ENCODE results near the gene RBM25. TPM values are rescaled to one million over a fixed set of nuclear protein-coding genes. Genes with fewer than 3 reads are reported as not detected.

The RBM25 gene
- total RNA-seq, 1 experiment from 2014 or later = 107 TPM

DNA sequence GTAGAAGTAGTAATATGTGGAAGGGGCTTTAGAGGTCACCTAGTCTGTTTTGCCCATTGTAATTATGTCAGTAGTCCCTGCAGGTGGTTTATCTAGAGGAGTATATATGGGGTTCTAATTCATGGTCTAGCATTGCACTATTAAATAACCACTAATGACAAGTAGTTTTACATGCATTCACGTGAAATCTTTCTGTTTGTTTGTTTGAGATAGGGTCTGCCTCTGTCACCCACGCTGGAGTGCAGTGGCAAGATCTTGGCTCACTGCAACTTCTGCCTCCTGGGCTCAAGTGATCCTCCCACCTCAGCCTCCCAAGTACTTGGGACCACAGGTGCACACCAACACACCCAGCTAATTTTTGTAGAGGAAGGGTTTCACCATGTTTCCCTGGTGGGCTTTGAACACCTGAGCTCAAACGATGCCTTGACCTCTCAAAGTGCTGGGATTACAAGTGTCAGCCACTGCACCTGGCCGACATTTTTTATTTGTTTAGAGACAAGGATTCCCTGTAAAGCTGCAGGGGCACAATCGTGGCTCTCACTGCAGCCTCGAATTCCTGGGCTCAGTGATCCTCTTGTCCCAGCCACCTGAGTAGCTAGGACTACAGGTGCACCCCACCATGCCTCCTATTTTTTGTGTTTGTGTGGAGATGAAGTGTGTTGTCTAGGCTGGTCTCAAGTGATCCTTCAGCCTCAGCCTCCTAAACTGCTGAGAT lies 66.0 kb downstream of the RBM25 start:
- Mint-ChIP-seq H3K4me3 (ENCODE audit: unreplicated experiment) (no peak overlapping the region), H3K9me3 (ENCODE audit: unreplicated experiment) (no peaks in the 10 kb centered on the region), H3K4me1 (ENCODE audit: insufficient read depth, unreplicated experiment) (no peaks in the 10 kb centered on the region), H3K36me3 (ENCODE audit: insufficient read depth, unreplicated experiment) (peaks cover 69% of the 10 kb centered on the region), H3K27ac (ENCODE audit: low read depth, unreplicated experiment) (no peak overlapping the region), H3K27me3 (ENCODE audit: insufficient read depth, unreplicated experiment) (no peaks in the 10 kb centered on the region)
- CTCF ChIA-PET = no interaction called here
- POLR2A ChIA-PET = interaction anchor here (0.7 to 4.4 kb wide), 3 partner anchors 11 to 66 kb away, joined by 3 to 27 read pairs (median 7); partner anchors contain the start of genes PSEN1 and RBM25
- BruUV-seq (replicated peaks) = no TSS peak
- intact Hi-C loops (cut with micrococcal nuclease) = no loop called here
- TF ChIP-seq, protein P1, sequence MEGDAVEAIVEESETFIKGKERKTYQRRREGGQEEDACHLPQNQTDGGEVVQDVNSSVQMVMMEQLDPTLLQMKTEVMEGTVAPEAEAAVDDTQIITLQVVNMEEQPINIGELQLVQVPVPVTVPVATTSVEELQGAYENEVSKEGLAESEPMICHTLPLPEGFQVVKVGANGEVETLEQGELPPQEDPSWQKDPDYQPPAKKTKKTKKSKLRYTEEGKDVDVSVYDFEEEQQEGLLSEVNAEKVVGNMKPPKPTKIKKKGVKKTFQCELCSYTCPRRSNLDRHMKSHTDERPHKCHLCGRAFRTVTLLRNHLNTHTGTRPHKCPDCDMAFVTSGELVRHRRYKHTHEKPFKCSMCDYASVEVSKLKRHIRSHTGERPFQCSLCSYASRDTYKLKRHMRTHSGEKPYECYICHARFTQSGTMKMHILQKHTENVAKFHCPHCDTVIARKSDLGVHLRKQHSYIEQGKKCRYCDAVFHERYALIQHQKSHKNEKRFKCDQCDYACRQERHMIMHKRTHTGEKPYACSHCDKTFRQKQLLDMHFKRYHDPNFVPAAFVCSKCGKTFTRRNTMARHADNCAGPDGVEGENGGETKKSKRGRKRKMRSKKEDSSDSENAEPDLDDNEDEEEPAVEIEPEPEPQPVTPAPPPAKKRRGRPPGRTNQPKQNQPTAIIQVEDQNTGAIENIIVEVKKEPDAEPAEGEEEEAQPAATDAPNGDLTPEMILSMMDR (IDR thresholded peaks at IDR 0.05; ENCODE audit: unreplicated experiment) = no peak
- no peak for DNase-seq (ENCODE audit: unreplicated experiment)

DNA sequence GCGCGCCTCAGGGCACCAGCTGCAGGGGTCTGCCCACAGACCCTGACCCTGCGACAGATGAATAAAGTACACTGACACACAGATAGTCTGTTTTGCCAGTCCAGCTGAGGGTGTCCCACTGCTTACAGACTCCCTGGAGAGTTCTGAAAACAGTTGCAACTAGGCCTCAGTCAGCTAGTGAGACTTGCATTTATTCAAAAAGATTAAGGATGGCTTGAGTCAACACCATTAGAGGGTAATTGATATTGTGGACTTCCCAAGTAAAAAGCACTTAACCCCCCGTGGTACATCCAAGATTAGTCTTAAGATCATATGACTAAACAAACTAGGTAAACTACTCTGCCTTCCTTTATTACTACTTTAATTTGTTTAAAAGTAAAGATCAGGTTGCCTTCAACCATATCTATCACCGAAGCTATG lies 66.8 kb downstream of the RBM25 start:
- no peaks in the 10 kb centered on the region for H3K4me1 Mint-ChIP-seq (ENCODE audit: insufficient read depth, unreplicated experiment)
- no peak overlapping the region for H3K27ac Mint-ChIP-seq (ENCODE audit: low read depth, unreplicated experiment)
- POLR2A ChIA-PET = interaction anchor here (0.6 to 4.4 kb wide), 5 partner anchors 9 to 66 kb away, joined by 3 to 27 read pairs (median 6); partner anchors contain the start of genes PSEN1 and RBM25
- DNase-seq (ENCODE audit: unreplicated experiment) = no peak
- intact Hi-C loops (cut with micrococcal nuclease) = no loop called here
- no peaks in the 10 kb centered on the region for H3K27me3 Mint-ChIP-seq (ENCODE audit: insufficient read depth, unreplicated experiment)
- H3K36me3 Mint-ChIP-seq (ENCODE audit: insufficient read depth, unreplicated experiment) = peaks cover 61% of the 10 kb centered on the region
- no peaks in the 10 kb centered on the region for H3K9me3 Mint-ChIP-seq (ENCODE audit: unreplicated experiment)
- no TSS peak for BruUV-seq (replicated peaks)
- TF ChIP-seq, protein P1 (IDR thresholded peaks at IDR 0.05; ENCODE audit: unreplicated experiment) = no peak
- CTCF ChIA-PET = interaction anchor here (0.5 to 1.5 kb wide), 3 partner anchors 10 to 1668 kb away, joined by 3 to 5 read pairs (median 5); no protein-coding TSS in a partner anchor
- no peak overlapping the region for H3K4me3 Mint-ChIP-seq (ENCODE audit: unreplicated experiment)

DNA sequence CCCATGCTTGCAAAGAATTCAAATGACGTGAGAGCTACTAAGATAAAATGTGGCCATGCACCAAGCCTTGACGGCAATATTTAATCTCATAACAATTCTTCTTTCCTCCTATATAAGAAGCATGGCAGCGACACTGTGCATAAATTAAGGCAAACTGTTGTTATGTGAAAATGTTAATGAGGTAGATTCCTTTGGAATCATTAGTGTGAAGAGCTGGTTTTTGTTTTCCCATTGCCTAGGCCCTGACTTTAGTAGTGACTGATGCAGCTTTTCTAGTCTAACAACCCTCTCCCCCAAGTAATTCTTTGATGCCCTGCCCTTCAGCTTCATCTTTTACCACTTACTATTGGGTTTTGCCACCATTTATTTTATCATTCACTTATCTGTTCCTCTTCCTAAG lies 67.4 kb downstream of the RBM25 start:
- ChIA-PET CTCF (interaction anchor here (0.5 to 1.5 kb wide), 3 partner anchors 9 to 1668 kb away, joined by 3 to 5 read pairs (median 5); no protein-coding TSS in a partner anchor), POLR2A (interaction anchor here (0.6 to 4.4 kb wide), 5 partner anchors 9 to 67 kb away, joined by 3 to 27 read pairs (median 6); partner anchors contain the start of genes PSEN1 and RBM25)
- Mint-ChIP-seq H3K27ac (ENCODE audit: low read depth, unreplicated experiment) (no peak overlapping the region), H3K4me1 (ENCODE audit: insufficient read depth, unreplicated experiment) (no peaks in the 10 kb centered on the region), H3K9me3 (ENCODE audit: unreplicated experiment) (no peaks in the 10 kb centered on the region), H3K4me3 (ENCODE audit: unreplicated experiment) (no peak overlapping the region), H3K27me3 (ENCODE audit: insufficient read depth, unreplicated experiment) (no peaks in the 10 kb centered on the region), H3K36me3 (ENCODE audit: insufficient read depth, unreplicated experiment) (peaks cover 55% of the 10 kb centered on the region)
- BruUV-seq (replicated peaks) = no TSS peak
- TF ChIP-seq, protein P1 (IDR thresholded peaks at IDR 0.05; ENCODE audit: unreplicated experiment) = no peak
- intact Hi-C loops (cut with micrococcal nuclease) = no loop called here
- DNase-seq (ENCODE audit: unreplicated experiment) = no peak

DNA sequence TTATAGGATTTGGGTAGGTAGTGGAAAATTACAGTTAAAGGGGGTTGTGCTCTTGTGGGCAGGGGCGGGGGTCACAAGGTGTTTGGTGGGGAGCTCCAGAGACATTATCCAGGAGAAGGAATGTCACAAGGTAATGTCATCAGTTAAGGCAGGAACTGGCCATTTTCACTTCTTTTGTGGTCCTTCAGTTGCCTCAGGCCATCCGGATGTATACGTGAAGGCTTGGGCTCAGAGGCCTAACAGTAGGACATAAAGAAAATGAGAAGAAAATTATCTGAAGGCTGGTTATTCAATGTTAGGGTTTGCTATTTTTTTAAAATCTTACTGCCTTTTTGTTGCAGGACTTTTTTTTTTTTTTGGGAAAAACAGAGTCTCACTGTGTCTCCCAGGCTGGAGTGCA lies 75.5 kb downstream of the RBM25 start:
- CTCF ChIA-PET = interaction anchor here (1.2 kb wide), 1 partner anchor 105 kb away, joined by 3 read pairs; no protein-coding TSS in a partner anchor
- DNase-seq (ENCODE audit: unreplicated experiment) = no peak
- intact Hi-C loops (cut with micrococcal nuclease) = no loop called here
- POLR2A ChIA-PET = no interaction called here
- TF ChIP-seq, protein P1 (IDR thresholded peaks at IDR 0.05; ENCODE audit: unreplicated experiment) = no peak
- BruUV-seq (replicated peaks) = no TSS peak
- Mint-ChIP-seq H3K27ac (ENCODE audit: low read depth, unreplicated experiment) (no peak overlapping the region), H3K4me3 (ENCODE audit: unreplicated experiment) (no peak overlapping the region), H3K4me1 (ENCODE audit: insufficient read depth, unreplicated experiment) (peaks cover 9% of the 10 kb centered on the region), H3K9me3 (ENCODE audit: unreplicated experiment) (peaks cover 8% of the 10 kb centered on the region), H3K27me3 (ENCODE audit: insufficient read depth, unreplicated experiment) (no peaks in the 10 kb centered on the region), H3K36me3 (ENCODE audit: insufficient read depth, unreplicated experiment) (peaks cover 26% of the 10 kb centered on the region)

All from MCF 10A (cell line).